Measurements from ENCODE around the gene KBTBD4.

DNA sequence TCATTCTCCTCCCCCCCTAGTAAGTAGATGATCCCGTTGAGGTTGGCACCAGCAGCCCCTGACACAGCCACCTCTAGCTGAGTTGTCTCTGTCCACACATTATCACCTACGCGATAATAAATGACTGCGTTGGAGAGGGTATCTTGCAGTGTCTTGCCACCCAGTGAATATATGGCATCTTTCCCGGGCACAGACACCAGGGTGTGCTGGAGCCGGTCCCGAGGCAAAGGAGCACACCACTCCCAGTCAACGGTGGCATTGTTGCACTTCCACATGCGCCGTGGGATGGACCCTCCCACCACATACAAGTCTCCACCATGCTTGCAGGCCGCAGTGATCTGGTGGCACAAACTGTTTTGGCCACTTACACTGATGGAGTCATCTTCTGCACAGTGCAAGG is 5.4 kb downstream of the KBTBD4 start:
- TF ChIP-seq, protein P1, sequence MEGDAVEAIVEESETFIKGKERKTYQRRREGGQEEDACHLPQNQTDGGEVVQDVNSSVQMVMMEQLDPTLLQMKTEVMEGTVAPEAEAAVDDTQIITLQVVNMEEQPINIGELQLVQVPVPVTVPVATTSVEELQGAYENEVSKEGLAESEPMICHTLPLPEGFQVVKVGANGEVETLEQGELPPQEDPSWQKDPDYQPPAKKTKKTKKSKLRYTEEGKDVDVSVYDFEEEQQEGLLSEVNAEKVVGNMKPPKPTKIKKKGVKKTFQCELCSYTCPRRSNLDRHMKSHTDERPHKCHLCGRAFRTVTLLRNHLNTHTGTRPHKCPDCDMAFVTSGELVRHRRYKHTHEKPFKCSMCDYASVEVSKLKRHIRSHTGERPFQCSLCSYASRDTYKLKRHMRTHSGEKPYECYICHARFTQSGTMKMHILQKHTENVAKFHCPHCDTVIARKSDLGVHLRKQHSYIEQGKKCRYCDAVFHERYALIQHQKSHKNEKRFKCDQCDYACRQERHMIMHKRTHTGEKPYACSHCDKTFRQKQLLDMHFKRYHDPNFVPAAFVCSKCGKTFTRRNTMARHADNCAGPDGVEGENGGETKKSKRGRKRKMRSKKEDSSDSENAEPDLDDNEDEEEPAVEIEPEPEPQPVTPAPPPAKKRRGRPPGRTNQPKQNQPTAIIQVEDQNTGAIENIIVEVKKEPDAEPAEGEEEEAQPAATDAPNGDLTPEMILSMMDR (IDR thresholded peaks at IDR 0.05): no peak
- TF ChIP-seq POLR2A (IDR thresholded peaks at IDR 0.05): no peak

Data from right lobe of liver (tissue), 4 donors.